HEK293 (cell line): ENCODE results near the gene PTPN5.

Source experiments
- CTCF ChIA-PET: fragments of 350-600 bp; formaldehyde crosslinking; extraction: SDS; loops from one replicate; lab custom pipeline; 2021; ENCODE audit warnings: antibody characterized with exemption; lab: Yijun Ruan, JAX
- POLR2A ChIA-PET: fragments of 300-600 bp; formaldehyde crosslinking; extraction: SDS; loops from one replicate; lab custom pipeline; 2020; ENCODE audit warnings: antibody characterized with exemption, inconsistent platforms; lab: Yijun Ruan, JAX
- H3K27ac ChIP-seq: fragments of 200-500 bp; sonication (Bioruptor generic); 2 replicates; pipeline ENCODE4 v1.5.1; 2014; ENCODE audit warnings: low read depth, low read length, control low read depth, inconsistent platforms; ENCODE audit errors: extremely low read depth
- H3K36me3 ChIP-seq, 2 experiments: fragments of 200-500 bp in 1 of 2; sonication (Bioruptor generic) in 1 of 2; 1 replicate in 1 of 2; 2 replicates in 1 of 2; pipeline ENCODE4 v1.5.1; 2014 to 2017; ENCODE audit warnings: inconsistent platforms in 2 of 2, low read length in 2 of 2; ENCODE audit not compliant: control insufficient read depth in 2 of 2, insufficient read depth in 1 of 2
- H3K4me1 ChIP-seq: fragments of 200-500 bp; sonication (Bioruptor generic); 2 replicates; pipeline ENCODE4 v1.5.1; 2014; ENCODE audit warnings: mild to moderate bottlenecking, low read length, inconsistent platforms; ENCODE audit not compliant: control insufficient read depth, insufficient read depth
- H3K4me3 ChIP-seq: 2 replicates; pipeline ENCODE4 v1.5.1; 2011; ENCODE audit warnings: low read depth, mild to moderate bottlenecking, control low read depth, low read length, moderate library complexity
- H3K9me3 ChIP-seq: fragments of 200-500 bp; sonication (Bioruptor generic); 2 replicates; pipeline ENCODE4 v1.5.1; 2014; ENCODE audit warnings: low read depth, low read length, inconsistent platforms; ENCODE audit not compliant: control insufficient read depth, insufficient read depth
- GLI4 ChIP-seq: fragments of 450-650 bp; formaldehyde crosslinking; IDR thresholded peaks from 2 replicates; pipeline ENCODE4 v1.5.1; 2016; ENCODE audit warnings: missing biosample characterization, missing genetic modification characterization
- IKZF3 ChIP-seq: fragments of 450-650 bp; IDR thresholded peaks from 2 replicates; pipeline ENCODE4 v1.5.0; 2018; ENCODE audit warnings: missing biosample characterization, mild to moderate bottlenecking, missing genetic modification characterization, moderate library complexity
- PRDM1 ChIP-seq: fragments of 450-650 bp; formaldehyde crosslinking; IDR thresholded peaks from 2 replicates; pipeline ENCODE4; 2016; ENCODE audit warnings: missing biosample characterization, missing genetic modification characterization
- SALL2 ChIP-seq: fragments of 450-650 bp; formaldehyde crosslinking; IDR thresholded peaks from 2 replicates; pipeline ENCODE4 v1.5.0; 2017; ENCODE audit warnings: missing biosample characterization, mild to moderate bottlenecking, missing genetic modification characterization, borderline replicate concordance
- SCRT2 ChIP-seq: fragments of 450-650 bp; formaldehyde crosslinking; IDR thresholded peaks from 2 replicates; pipeline ENCODE4 v1.5.1; 2016; ENCODE audit warnings: missing biosample characterization, missing genetic modification characterization
- SP2 ChIP-seq: fragments of 450-650 bp; formaldehyde crosslinking; IDR thresholded peaks from 2 replicates; pipeline ENCODE4 v1.5.1; 2016; ENCODE audit warnings: missing biosample characterization, missing genetic modification characterization
- ZBTB1 ChIP-seq: fragments of 450-650 bp; formaldehyde crosslinking; IDR thresholded peaks from 2 replicates; pipeline ENCODE4 v1.5.1; 2016; ENCODE audit warnings: missing biosample characterization, missing genetic modification characterization
- ZFHX2 ChIP-seq: fragments of 450-650 bp; formaldehyde crosslinking; conservative IDR thresholded peaks from 2 replicates; pipeline ENCODE4 v1.5.1; 2016; ENCODE audit warnings: missing biosample characterization, missing genetic modification characterization
- ZNF133 ChIP-seq: fragments of 450-650 bp; formaldehyde crosslinking; IDR thresholded peaks from 2 replicates; pipeline ENCODE4 v1.5.1; 2016; ENCODE audit warnings: missing biosample characterization, missing genetic modification characterization
- ZNF302 ChIP-seq: fragments of 450-650 bp; formaldehyde crosslinking; IDR thresholded peaks from 2 replicates; pipeline ENCODE4 v1.5.1; 2016; ENCODE audit warnings: missing biosample characterization, missing genetic modification characterization, low read depth
- ZNF311 ChIP-seq: fragments of 450-650 bp; formaldehyde crosslinking; IDR thresholded peaks from 2 replicates; pipeline ENCODE4 v1.5.1; 2017; ENCODE audit warnings: missing biosample characterization, missing genetic modification characterization, borderline replicate concordance
- ZNF426 ChIP-seq: fragments of 450-650 bp; formaldehyde crosslinking; IDR thresholded peaks from 2 replicates; pipeline ENCODE4 v1.5.1; 2017; ENCODE audit warnings: missing biosample characterization, missing genetic modification characterization, mild to moderate bottlenecking, inconsistent platforms, moderate library complexity
- ZNF558 ChIP-seq: fragments of 450-650 bp; formaldehyde crosslinking; IDR thresholded peaks from 2 replicates; pipeline ENCODE4 v1.5.1; 2016; ENCODE audit warnings: missing biosample characterization, missing genetic modification characterization
- ZNF621 ChIP-seq: fragments of 450-650 bp; formaldehyde crosslinking; IDR thresholded peaks from 2 replicates; pipeline ENCODE4 v1.5.1; 2017; ENCODE audit warnings: missing biosample characterization, missing genetic modification characterization
- ZNF677 ChIP-seq: fragments of 450-650 bp; IDR thresholded peaks from 2 replicates; pipeline ENCODE4 v1.5.0; 2018; ENCODE audit warnings: missing biosample characterization, mild to moderate bottlenecking, missing genetic modification characterization, moderate library complexity
- ZNF768 ChIP-seq: fragments of 450-650 bp; formaldehyde crosslinking; IDR thresholded peaks from 2 replicates; pipeline ENCODE4 v1.5.1; 2018; ENCODE audit warnings: missing biosample characterization, mild to moderate bottlenecking, missing genetic modification characterization
- TF ChIP-seq, protein P1 (sequence below): fragments of 450-650 bp; formaldehyde crosslinking; IDR thresholded peaks from 2 replicates; pipeline ENCODE4 v1.5.1; 2016; ENCODE audit warnings: missing biosample characterization, missing genetic modification characterization
- TF ChIP-seq, protein P2 (sequence below): fragments of 450-650 bp; IDR thresholded peaks from 2 replicates; pipeline ENCODE4 v1.5.1; 2018; ENCODE audit warnings: missing biosample characterization, missing genetic modification characterization
- TF ChIP-seq, protein P3 (sequence below): fragments of 450-650 bp; formaldehyde crosslinking; IDR thresholded peaks from 2 replicates; pipeline ENCODE4 v1.5.1; 2016; ENCODE audit warnings: missing biosample characterization, missing genetic modification characterization
- TF ChIP-seq, protein P4 (sequence below): IDR thresholded peaks from 2 replicates; pipeline ENCODE4 v1.6.1; 2011; ENCODE audit warnings: mild to moderate bottlenecking, low read depth, low read length, borderline replicate concordance
- TF ChIP-seq, protein P5 (sequence below): fragments of 450-650 bp; formaldehyde crosslinking; IDR thresholded peaks from 2 replicates; pipeline ENCODE4 v1.5.1; 2016; ENCODE audit warnings: missing biosample characterization, missing genetic modification characterization
- TF ChIP-seq, protein P6 (sequence below): fragments of 450-650 bp; formaldehyde crosslinking; IDR thresholded peaks from 2 replicates; pipeline ENCODE4 v1.5.1; 2016; ENCODE audit warnings: missing biosample characterization, missing genetic modification characterization

The PTPN5 gene

DNA sequence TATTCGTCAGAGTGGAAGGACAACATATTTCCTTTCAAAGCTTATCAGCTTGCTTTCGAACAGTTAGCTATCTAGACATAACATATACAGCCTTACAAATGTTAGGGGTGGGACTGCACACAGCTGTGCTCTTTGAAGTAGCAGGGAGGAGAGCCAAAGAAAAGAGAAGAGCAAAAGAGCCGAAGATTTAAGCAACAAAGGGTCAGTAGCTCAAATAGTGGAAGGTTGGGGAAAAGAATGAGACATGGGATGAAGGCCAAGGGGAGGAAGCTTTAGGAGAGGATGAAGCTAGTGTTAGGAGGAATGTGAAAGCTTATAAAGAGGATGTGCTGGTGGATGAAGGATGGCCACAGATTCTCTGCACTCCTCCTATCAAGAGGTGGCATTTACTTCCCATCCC, 33.8 kb downstream of the PTPN5 start (continued):
- TF ChIP-seq, protein P1, sequence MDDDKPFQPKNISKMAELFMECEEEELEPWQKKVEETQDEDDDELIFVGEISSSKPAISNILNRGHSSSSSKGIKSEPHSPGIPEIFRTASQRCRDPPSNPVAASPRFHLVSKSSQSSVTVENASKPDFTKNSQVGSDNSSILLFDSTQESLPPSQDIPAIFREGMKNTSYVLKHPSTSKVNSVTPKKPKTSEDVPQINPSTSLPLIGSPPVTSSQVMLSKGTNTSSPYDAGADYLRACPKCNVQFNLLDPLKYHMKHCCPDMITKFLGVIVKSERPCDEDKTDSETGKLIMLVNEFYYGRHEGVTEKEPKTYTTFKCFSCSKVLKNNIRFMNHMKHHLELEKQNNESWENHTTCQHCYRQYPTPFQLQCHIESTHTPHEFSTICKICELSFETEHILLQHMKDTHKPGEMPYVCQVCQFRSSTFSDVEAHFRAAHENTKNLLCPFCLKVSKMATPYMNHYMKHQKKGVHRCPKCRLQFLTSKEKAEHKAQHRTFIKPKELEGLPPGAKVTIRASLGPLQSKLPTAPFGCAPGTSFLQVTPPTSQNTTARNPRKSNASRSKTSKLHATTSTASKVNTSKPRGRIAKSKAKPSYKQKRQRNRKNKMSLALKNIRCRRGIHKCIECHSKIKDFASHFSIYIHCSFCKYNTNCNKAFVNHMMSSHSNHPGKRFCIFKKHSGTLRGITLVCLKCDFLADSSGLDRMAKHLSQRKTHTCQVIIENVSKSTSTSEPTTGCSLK (tag by site-specific recombination) = no peak
- TF ChIP-seq IKZF3 (tag by site-specific recombination) (no peak), PRDM1 (tag by site-specific recombination) (no peak)
- TF ChIP-seq, protein P2, sequence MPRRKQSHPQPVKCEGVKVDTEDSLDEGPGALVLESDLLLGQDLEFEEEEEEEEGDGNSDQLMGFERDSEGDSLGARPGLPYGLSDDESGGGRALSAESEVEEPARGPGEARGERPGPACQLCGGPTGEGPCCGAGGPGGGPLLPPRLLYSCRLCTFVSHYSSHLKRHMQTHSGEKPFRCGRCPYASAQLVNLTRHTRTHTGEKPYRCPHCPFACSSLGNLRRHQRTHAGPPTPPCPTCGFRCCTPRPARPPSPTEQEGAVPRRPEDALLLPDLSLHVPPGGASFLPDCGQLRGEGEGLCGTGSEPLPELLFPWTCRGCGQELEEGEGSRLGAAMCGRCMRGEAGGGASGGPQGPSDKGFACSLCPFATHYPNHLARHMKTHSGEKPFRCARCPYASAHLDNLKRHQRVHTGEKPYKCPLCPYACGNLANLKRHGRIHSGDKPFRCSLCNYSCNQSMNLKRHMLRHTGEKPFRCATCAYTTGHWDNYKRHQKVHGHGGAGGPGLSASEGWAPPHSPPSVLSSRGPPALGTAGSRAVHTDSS = no peak
- TF ChIP-seq, protein P3, sequence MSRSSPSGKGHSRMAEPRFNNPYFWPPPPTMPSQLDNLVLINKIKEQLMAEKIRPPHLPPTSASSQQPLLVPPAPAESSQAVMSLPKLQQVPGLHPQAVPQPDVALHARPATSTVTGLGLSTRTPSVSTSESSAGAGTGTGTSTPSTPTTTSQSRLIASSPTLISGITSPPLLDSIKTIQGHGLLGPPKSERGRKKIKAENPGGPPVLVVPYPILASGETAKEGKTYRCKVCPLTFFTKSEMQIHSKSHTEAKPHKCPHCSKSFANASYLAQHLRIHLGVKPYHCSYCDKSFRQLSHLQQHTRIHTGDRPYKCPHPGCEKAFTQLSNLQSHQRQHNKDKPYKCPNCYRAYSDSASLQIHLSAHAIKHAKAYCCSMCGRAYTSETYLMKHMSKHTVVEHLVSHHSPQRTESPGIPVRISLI = no peak

DNA sequence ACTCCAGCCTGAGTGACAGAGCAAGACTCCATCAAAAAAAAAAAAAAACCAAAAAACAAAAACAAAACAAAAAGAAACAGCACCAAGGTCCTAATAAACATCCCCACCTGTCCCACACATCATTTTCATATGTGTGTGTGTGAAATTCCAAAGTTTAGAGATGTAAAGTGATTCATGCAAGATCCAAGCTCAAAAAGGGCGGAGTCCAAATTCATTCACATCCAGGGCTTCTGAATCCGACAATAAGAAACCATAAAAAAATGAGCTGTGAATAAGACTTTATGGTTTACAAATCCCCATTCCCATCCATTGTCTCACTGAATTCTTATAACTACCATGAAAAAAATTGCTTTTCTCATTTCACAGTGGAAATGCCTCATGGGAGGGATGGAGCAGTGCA, 34.7 kb downstream of the PTPN5 start:
- Histone ChIP-seq H3K27ac (no peak overlapping the region), H3K4me3 (no peak overlapping the region), H3K9me3 (no peaks in the 10 kb centered on the region), H3K4me1 (no peaks in the 10 kb centered on the region), H3K36me3 (no peaks in the 10 kb centered on the region)
- CTCF ChIA-PET = interaction anchor here (0.8 to 1.3 kb wide), 2 partner anchors 8 to 26 kb away, joined by 3 to 4 read pairs; no protein-coding TSS in a partner anchor
- POLR2A ChIA-PET = no interaction called here
- TF ChIP-seq, protein P4, sequence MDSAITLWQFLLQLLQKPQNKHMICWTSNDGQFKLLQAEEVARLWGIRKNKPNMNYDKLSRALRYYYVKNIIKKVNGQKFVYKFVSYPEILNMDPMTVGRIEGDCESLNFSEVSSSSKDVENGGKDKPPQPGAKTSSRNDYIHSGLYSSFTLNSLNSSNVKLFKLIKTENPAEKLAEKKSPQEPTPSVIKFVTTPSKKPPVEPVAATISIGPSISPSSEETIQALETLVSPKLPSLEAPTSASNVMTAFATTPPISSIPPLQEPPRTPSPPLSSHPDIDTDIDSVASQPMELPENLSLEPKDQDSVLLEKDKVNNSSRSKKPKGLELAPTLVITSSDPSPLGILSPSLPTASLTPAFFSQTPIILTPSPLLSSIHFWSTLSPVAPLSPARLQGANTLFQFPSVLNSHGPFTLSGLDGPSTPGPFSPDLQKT = no peak
- no peak for TF ChIP-seq ZNF426 (tag by site-specific recombination)
- TF ChIP-seq ZNF621 (tag by site-specific recombination) = no peak
- no peak for TF ChIP-seq ZNF768
- TF ChIP-seq ZNF558 (tag by site-specific recombination) = no peak
- no peak for TF ChIP-seq ZBTB1 (tag by site-specific recombination)
- TF ChIP-seq, protein P5, sequence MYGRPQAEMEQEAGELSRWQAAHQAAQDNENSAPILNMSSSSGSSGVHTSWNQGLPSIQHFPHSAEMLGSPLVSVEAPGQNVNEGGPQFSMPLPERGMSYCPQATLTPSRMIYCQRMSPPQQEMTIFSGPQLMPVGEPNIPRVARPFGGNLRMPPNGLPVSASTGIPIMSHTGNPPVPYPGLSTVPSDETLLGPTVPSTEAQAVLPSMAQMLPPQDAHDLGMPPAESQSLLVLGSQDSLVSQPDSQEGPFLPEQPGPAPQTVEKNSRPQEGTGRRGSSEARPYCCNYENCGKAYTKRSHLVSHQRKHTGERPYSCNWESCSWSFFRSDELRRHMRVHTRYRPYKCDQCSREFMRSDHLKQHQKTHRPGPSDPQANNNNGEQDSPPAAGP (tag by site-specific recombination) = no peak
- TF ChIP-seq SCRT2 (tag by site-specific recombination) = no peak

DNA sequence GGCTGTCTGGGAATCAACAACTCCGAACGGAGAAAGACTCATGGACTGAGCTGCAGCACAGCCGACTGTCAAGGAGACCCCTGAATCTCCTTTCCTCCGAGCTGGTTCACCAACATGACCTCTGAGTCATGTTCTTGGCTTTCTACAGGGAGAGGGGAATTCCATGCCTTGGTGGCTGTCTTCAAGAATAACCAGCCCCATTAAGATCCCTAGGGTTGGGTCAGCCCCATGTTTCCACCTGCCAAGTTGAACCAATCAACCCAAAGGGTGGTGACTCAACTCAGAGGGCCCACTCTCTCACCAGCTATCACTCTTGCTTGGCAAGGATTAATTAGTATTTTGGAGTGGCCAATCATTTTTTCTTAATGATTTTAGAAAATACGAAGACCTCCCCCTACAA, 37.3 kb downstream of the PTPN5 start:
- ChIA-PET CTCF (interaction anchor here (0.9 kb wide), 2 partner anchors 10 to 21 kb away, joined by 3 read pairs; no protein-coding TSS in a partner anchor), POLR2A (no interaction called here)
- H3K4me3 ChIP-seq = no peak overlapping the region
- H3K4me1 ChIP-seq = no peaks in the 10 kb centered on the region
- TF ChIP-seq IKZF3 (tag by site-specific recombination) (no peak), GLI4 (tag by site-specific recombination) (no peak), ZNF677 (no peak), ZFHX2 (tag by site-specific recombination) (no peak), SP2 (tag by site-specific recombination) (no peak), ZNF311 (tag by site-specific recombination) (no peak), SALL2 (tag by site-specific recombination) (no peak), ZNF133 (tag by site-specific recombination) (no peak), ZNF302 (tag by site-specific recombination) (no peak)
- TF ChIP-seq, protein P6, sequence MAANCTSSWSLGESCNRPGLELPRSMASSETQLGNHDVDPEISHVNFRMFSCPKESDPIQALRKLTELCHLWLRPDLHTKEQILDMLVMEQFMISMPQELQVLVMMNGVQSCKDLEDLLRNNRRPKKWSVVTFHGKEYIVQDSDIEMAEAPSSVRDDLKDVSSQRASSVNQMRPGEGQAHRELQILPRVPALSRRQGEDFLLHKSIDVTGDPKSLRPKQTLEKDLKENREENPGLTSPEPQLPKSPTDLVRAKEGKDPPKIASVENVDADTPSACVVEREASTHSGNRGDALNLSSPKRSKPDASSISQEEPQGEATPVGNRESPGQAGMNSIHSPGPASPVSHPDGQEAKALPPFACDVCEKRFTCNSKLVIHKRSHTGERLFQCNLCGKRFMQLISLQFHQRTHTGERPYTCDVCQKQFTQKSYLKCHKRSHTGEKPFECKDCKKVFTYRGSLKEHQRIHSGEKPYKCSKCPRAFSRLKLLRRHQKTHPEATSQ (tag by site-specific recombination) = no peak
- no peak overlapping the region for H3K27ac ChIP-seq
- no peaks in the 10 kb centered on the region for H3K9me3 ChIP-seq
- no peaks in the 10 kb centered on the region for H3K36me3 ChIP-seq
